Activated T-cell treated with anti-CD3 and anti-CD28 coated beads, Interleukin-2, amount 50 U/mL, for 4 hours (primary cell): ENCODE results near the gene ZC3H4. TPM values are rescaled to one million over a fixed set of nuclear protein-coding genes. Genes with fewer than 3 reads are reported as not detected.

Source experiments
- total RNA-seq, 3 donors: library from RNA; stranded (reverse); gene quantifications; one replicate each; pipeline ENCODE4 v1.2.1, GENCODE V29; 2021

The ZC3H4 gene
- total RNA-seq, 3 donors from 2014 or later, result 77.7 to 91.6 (median 90.4) TPM

Other genes starting within 250 kb of the ZC3H4 start
- gene NPAS1, start 93.9 kb downstream of the ZC3H4 start, total RNA-seq, result under 1 TPM in 1 of 3 donors, not detected in 2; 0.14 TPM
- 10 to 100 TPM; 57.1 to 61.6 (median 57.6) TPM for gene TMEM160, start 65.2 kb downstream of the ZC3H4 start, total RNA-seq
- 100 to 1,000 TPM in 1 of 3 donors, 10 to 100 TPM in 2; 90.0 to 112 (median 99.3) TPM for gene SAE1, start 17.1 kb upstream of the ZC3H4 start, total RNA-seq
- 1 to 10 TPM; 4.4 to 6.0 (median 5.7) TPM for gene BBC3, start 117.4 kb upstream of the ZC3H4 start, total RNA-seq
- 10 to 100 TPM; 24.0 to 34.5 (median 30.4) TPM for gene CCDC9, start 142.7 kb upstream of the ZC3H4 start, total RNA-seq
- 10 to 100 TPM in 2 of 3 donors, 1 to 10 TPM in 1; 9.9 to 10.1 (median 10.0) TPM for gene INAFM1, start 161.1 kb upstream of the ZC3H4 start, total RNA-seq
- gene C5AR1, start 196.1 kb upstream of the ZC3H4 start, total RNA-seq, result under 1 TPM; 0.63 to 0.83 (median 0.68) TPM
- gene C5AR2, start 218.4 kb upstream of the ZC3H4 start, total RNA-seq, result not detected
- gene DHX34, start 235.5 kb upstream of the ZC3H4 start, total RNA-seq, result 10 to 100 TPM; 38.1 to 41.0 (median 38.6) TPM